BJ (cell line): ENCODE data around the gene LCMT1. TPM values are rescaled to one million over a fixed set of nuclear protein-coding genes. Genes with fewer than 3 reads are reported as not detected.
"Not testable (repeated sequence)": the region's sequence is repeated elsewhere in the genome, so short reads cannot be mapped to it uniquely, and the experiment has no call there.

ENCODE experiments used
- CTCF ChIA-PET: fragments of 350-600 bp; formaldehyde crosslinking; extraction: SDS; loops from one replicate; lab custom pipeline; 2021; ENCODE audit warnings: antibody characterized with exemption, inconsistent platforms; lab: Yijun Ruan, JAX
- POLR2A ChIA-PET: fragments of 300-600 bp; sonication (Branson Sonifier 250); formaldehyde crosslinking; extraction: SDS; loops from one replicate; lab custom pipeline; 2021; ENCODE audit warnings: antibody characterized with exemption; lab: Charles Lee
- DNase-seq: peaks from one replicate; pipeline ENCODE4 v3.0.0-alpha.2; 2011; ENCODE audit warnings: low read depth
- H3K27me3 ChIP-seq: 2 replicates; pipeline ENCODE4 v1.6.0; 2011; ENCODE audit warnings: low read length; ENCODE audit not compliant: control insufficient read depth, insufficient read depth
- H3K36me3 ChIP-seq: 2 replicates; pipeline ENCODE4 v1.5.1; 2011; ENCODE audit warnings: low read length; ENCODE audit not compliant: control insufficient read depth, insufficient read depth
- H3K4me3 ChIP-seq: 2 replicates; pipeline ENCODE4 v1.5.1; 2011; ENCODE audit warnings: low read depth, mild to moderate bottlenecking, control low read depth, low read length
- CTCF ChIP-seq: IDR thresholded peaks from 2 replicates; pipeline ENCODE4 v1.5.1; 2011; ENCODE audit warnings: low read depth, mild to moderate bottlenecking, control low read depth, inconsistent platforms, low read length, moderate library complexity; ENCODE audit not compliant: insufficient read depth
- polyA plus RNA-seq: library from polyadenylated mRNA; depleted of rRNA; stranded (reverse); fragments of >200 nt; gene quantifications from 2 replicates; pipeline ENCODE4 v1.2.3, GENCODE V29; 2011

Gene LCMT1
- polyA plus RNA-seq, 1 experiment = 32.2 TPM

- POLR2A ChIA-PET = no interaction called here
- no peak for DNase-seq
- Histone ChIP-seq H3K36me3 (peaks cover 3% of the 10 kb centered on the region; the same call in 1 of the 2 replicates), H3K27me3 (no peaks in the 10 kb centered on the region), H3K4me3 (no peak overlapping the region)
- no peak for TF ChIP-seq CTCF
- CTCF ChIA-PET = interaction anchor here (0.6 to 0.9 kb wide), 3 partner anchors 13 to 450 kb away, joined by 3 to 4 read pairs (median 4); no protein-coding TSS in a partner anchor
These were observed 45.8 kb downstream of the LCMT1 start for GRCh38 chr16:25157271-25157875.

GRCh38 chr16:25158401-25158800, 46.9 kb downstream of the LCMT1 start:
- POLR2A ChIA-PET = interaction anchor here (0.5 kb wide), 1 partner anchor 38 kb away, joined by 3 read pairs; no protein-coding TSS in a partner anchor

GRCh38 chr16:25161753-25162367, 50.3 kb downstream of the LCMT1 start:
- CTCF ChIA-PET = no interaction called here
- Histone ChIP-seq H3K27me3 (no peaks in the 10 kb centered on the region), H3K4me3 (no peak overlapping the region), H3K36me3 (peaks cover 13% of the 10 kb centered on the region)
- TF ChIP-seq CTCF = no peak
- POLR2A ChIA-PET = no interaction called here
- DNase-seq = no peak

More at GRCh38 chr16:25158401-25158800, 46.9 kb downstream of the LCMT1 start:
- no peak for DNase-seq
- no peaks in the 10 kb centered on the region for H3K27me3 ChIP-seq
- TF ChIP-seq CTCF = no peak
- H3K4me3 ChIP-seq = no peak overlapping the region
- CTCF ChIA-PET = no interaction called here
- H3K36me3 ChIP-seq = peaks cover 4% of the 10 kb centered on the region; the same call in 1 of the 2 replicates

- no peak for DNase-seq
- TF ChIP-seq CTCF = no peak
- ChIA-PET CTCF (interaction anchor here (0.6 to 1.4 kb wide), 4 partner anchors 8 to 131 kb away, joined by 3 to 5 read pairs (median 4); no protein-coding TSS in a partner anchor), POLR2A (no interaction called here)
- Histone ChIP-seq H3K27me3 (no peaks in the 10 kb centered on the region), H3K4me3 (no peak overlapping the region), H3K36me3 (peaks cover 13% of the 10 kb centered on the region)
These were observed 52.1 kb downstream of the LCMT1 start for GRCh38 chr16:25163683-25164082.

- Histone ChIP-seq H3K27me3 (no peaks in the 10 kb centered on the region), H3K4me3 (no peak overlapping the region), H3K36me3 (peaks cover 16% of the 10 kb centered on the region)
- DNase-seq = no peak
- POLR2A ChIA-PET = no interaction called here
- CTCF ChIA-PET = no interaction called here
- TF ChIP-seq CTCF = no peak
These were observed 53.7 kb downstream of the LCMT1 start for GRCh38 chr16:25165284-25165683.

GRCh38 chr16:25167920-25168319, 56.4 kb downstream of the LCMT1 start:
- H3K4me3 ChIP-seq, POLR2A ChIA-PET, H3K27me3 ChIP-seq, DNase-seq: not testable (repeated sequence)
- H3K36me3 ChIP-seq = peaks cover 19% of the 10 kb centered on the region
- CTCF ChIA-PET = interaction anchor here (0.7 kb wide), 1 partner anchor 1653 kb away, joined by 3 read pairs; no protein-coding TSS in a partner anchor
